Right atrium auricular region (tissue), 2 donors: ENCODE measurements around the gene ROCK2. TPM values are rescaled to one million over a fixed set of nuclear protein-coding genes. Genes with fewer than 3 reads are reported as not detected.

Experiments used
- DNase-seq: peaks from one replicate; pipeline ENCODE4 v3.0.0-alpha.2; 2019; ENCODE audit warnings: low spot score
- H3K27ac ChIP-seq, 2 donors: fragments of 200-600 bp; sonication (generic); 1 replicate in 1 of 2; 2 replicates in 1 of 2; pipeline ENCODE4 v1.5.1; 2016 to 2019
- H3K27me3 ChIP-seq, 2 donors: fragments of 200-600 bp; sonication (generic); one replicate each; pipeline versions ENCODE4 v1.5.1 to v1.6.0; 2017 to 2019
- H3K36me3 ChIP-seq: fragments of 200-600 bp; sonication (generic); one replicate; pipeline ENCODE4 v1.5.1; 2016
- H3K4me1 ChIP-seq, 2 donors: fragments of 200-600 bp; sonication (generic); one replicate each; pipeline versions ENCODE4 v1.5.1 to v1.6.0; 2017 to 2019
- H3K4me3 ChIP-seq, 2 donors: fragments of 200-600 bp; sonication (generic); 1 replicate in 1 of 2; 2 replicates in 1 of 2; pipeline ENCODE4 v1.5.1; 2017 to 2019; ENCODE audit warnings: mild to moderate bottlenecking in 1 of 2, moderate library complexity in 1 of 2
- H3K9me3 ChIP-seq, 2 donors: fragments of 200-600 bp; sonication (generic); one replicate each; pipeline ENCODE4 v1.5.1; 2019
- CTCF ChIP-seq, 2 donors: fragments of 200-600 bp; sonication (generic); IDR thresholded peaks; one replicate each; pipeline ENCODE4 v1.5.1; 2019; ENCODE audit warnings: antibody characterized with exemption in 2 of 2
- total RNA-seq, 2 donors: library from RNA; depleted of rRNA; stranded (reverse); fragments of >200 nt; gene quantifications; one replicate each; pipeline ENCODE4 v1.1.0, GENCODE V29; 2016

ROCK2 gene
- total RNA-seq, 2 donors from 2014 or later, result 32.3 to 32.6 TPM

GRCh38 chr2:11179899-11180298, 164.5 kb downstream of the ROCK2 start:
- TF ChIP-seq CTCF (IDR thresholded peaks at IDR 0.05), result no peak
- no peak overlapping the region for H3K27ac ChIP-seq
- H3K9me3 ChIP-seq, result no peaks in the 10 kb centered on the region
- H3K36me3 ChIP-seq, result peaks cover 11% of the 10 kb centered on the region
- no peaks in the 10 kb centered on the region for H3K4me1 ChIP-seq
- no peaks in the 10 kb centered on the region for H3K27me3 ChIP-seq
- no peak for DNase-seq
- H3K4me3 ChIP-seq, result no peak overlapping the region

- H3K27me3 ChIP-seq, result no peaks in the 10 kb centered on the region
- no peak for TF ChIP-seq CTCF (IDR thresholded peaks at IDR 0.05)
- no peak for DNase-seq
- no peaks in the 10 kb centered on the region for H3K9me3 ChIP-seq
- H3K36me3 ChIP-seq, result peaks cover 8% of the 10 kb centered on the region
- no peak overlapping the region for H3K27ac ChIP-seq
- H3K4me1 ChIP-seq, result no peaks in the 10 kb centered on the region
- no peak overlapping the region for H3K4me3 ChIP-seq
Measured at GRCh38 chr2:11179196-11179595, 165.2 kb downstream of the ROCK2 start.

- H3K36me3 ChIP-seq, result peaks cover 5% of the 10 kb centered on the region
Measured at GRCh38 chr2:11177871-11178690, 166.4 kb downstream of the ROCK2 start.

GRCh38 chr2:11175293-11175795, 169.1 kb downstream of the ROCK2 start:
- Histone ChIP-seq H3K4me1 (no peaks in the 10 kb centered on the region), H3K9me3 (no peaks in the 10 kb centered on the region), H3K27ac (no peak overlapping the region), H3K36me3 (no peaks in the 10 kb centered on the region), H3K27me3 (no peaks in the 10 kb centered on the region), H3K4me3 (no peak overlapping the region)
- DNase-seq, result no peak
- TF ChIP-seq CTCF (IDR thresholded peaks at IDR 0.05), result no peak

More at GRCh38 chr2:11177871-11178690, 166.4 kb downstream of the ROCK2 start:
- no peak overlapping the region for H3K27ac ChIP-seq
- no peaks in the 10 kb centered on the region for H3K27me3 ChIP-seq
- no peak overlapping the region for H3K4me3 ChIP-seq
- no peak for DNase-seq
- TF ChIP-seq CTCF (IDR thresholded peaks at IDR 0.05), result no peak
- H3K4me1 ChIP-seq, result no peaks in the 10 kb centered on the region
- H3K9me3 ChIP-seq, result no peaks in the 10 kb centered on the region

- H3K27ac ChIP-seq, result no peak overlapping the region
- H3K27me3 ChIP-seq, result no peaks in the 10 kb centered on the region
- no peaks in the 10 kb centered on the region for H3K4me1 ChIP-seq
- H3K4me3 ChIP-seq, result no peak overlapping the region
- DNase-seq, result no peak
- no peaks in the 10 kb centered on the region for H3K36me3 ChIP-seq
- no peaks in the 10 kb centered on the region for H3K9me3 ChIP-seq
- TF ChIP-seq CTCF (IDR thresholded peaks at IDR 0.05), result no peak
Measured at GRCh38 chr2:11174222-11174621, 170.2 kb downstream of the ROCK2 start.
